ENCODE results near the gene FBXO15. TPM values are rescaled to one million over a fixed set of nuclear protein-coding genes. Genes with fewer than 3 reads are reported as not detected.

Gene FBXO15
- total RNA-seq, 1 experiment from 2014 or later = 2.2 TPM

DNA sequence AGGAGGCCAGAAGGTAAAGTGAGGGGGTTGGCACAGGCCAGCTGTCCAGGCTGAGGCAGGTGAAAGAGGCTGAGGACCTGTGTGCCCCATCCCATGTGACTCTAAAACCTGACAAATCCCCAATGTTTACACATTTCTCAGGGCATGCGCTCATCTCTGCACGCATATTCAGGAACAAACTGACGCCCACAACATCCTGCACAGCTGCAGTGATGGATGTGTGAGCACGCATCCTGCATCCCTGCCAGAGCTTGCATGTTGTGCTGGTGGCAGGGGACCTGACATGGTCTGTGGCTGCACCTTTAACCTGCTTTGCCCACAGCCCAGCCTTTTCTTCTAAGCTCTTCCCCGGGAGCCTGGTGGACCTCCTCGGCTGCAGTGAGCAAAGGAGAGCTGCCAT lies 83.1 kb downstream of the FBXO15 start:
- BruUV-seq (replicated peaks) = no TSS peak
- Histone ChIP-seq H3F3A (ENCODE audit: insufficient read depth, low read depth) (no peaks in the 10 kb centered on the region), H3K27ac (no peak overlapping the region), H3K9me2 (ENCODE audit: insufficient read depth) (no peaks in the 10 kb centered on the region), H3K4me2 (no peak overlapping the region), H3K4me1 (replicated peaks; ENCODE audit: insufficient read depth) (0 out of 2 replicates have a peak, but pooled peaks cover 6% of the 10 kb centered on the region), H4K20me1 (ENCODE audit: insufficient read depth) (no peaks in the 10 kb centered on the region), H3K4me3 (no peak overlapping the region), H2AFZ (no peak overlapping the region), H3K36me3 (ENCODE audit: low read depth) (no peaks in the 10 kb centered on the region), H3K9me3 (ENCODE audit: insufficient read depth, low read depth) (0 out of 2 replicates have a peak, but pooled peaks cover 3% of the 10 kb centered on the region), H3K79me2 (ENCODE audit: low read depth) (no peaks in the 10 kb centered on the region), H3K27me3 (ENCODE audit: insufficient read depth, low read depth) (peaks cover 32% of the 10 kb centered on the region; the same call in 1 of the 2 replicates)
- intact Hi-C loops (cut with micrococcal nuclease; ENCODE audit: unreplicated experiment) = no loop called here
- CTCF ChIA-PET = no interaction called here
- no peak for DNase-seq
- TF ChIP-seq CTCF (conservative IDR thresholded peaks at IDR 0.05) (no peak), EZH2 (IDR thresholded peaks at IDR 0.05; ENCODE audit: low read depth) (no peak)
- POLR2A ChIA-PET (ENCODE audit: unreplicated experiment) = no interaction called here

GRCh38 chr18:74063557-74063956 lies 84.1 kb downstream of the FBXO15 start:
- CTCF ChIA-PET = no interaction called here
- H3F3A ChIP-seq (ENCODE audit: insufficient read depth, low read depth) = no peaks in the 10 kb centered on the region

GRCh38 chr18:74063023-74063422 lies 84.6 kb downstream of the FBXO15 start:
- no peaks in the 10 kb centered on the region for H3K36me3 ChIP-seq (ENCODE audit: low read depth)
- no peak overlapping the region for H3K4me3 ChIP-seq
- H3K9me3 ChIP-seq (ENCODE audit: insufficient read depth, low read depth) = 0 out of 2 replicates have a peak, but pooled peaks cover 3% of the 10 kb centered on the region
- H2AFZ ChIP-seq = no peak overlapping the region
- ChIA-PET POLR2A (ENCODE audit: unreplicated experiment) (no interaction called here), CTCF (no interaction called here)
- no peak for DNase-seq
- TF ChIP-seq EZH2 (IDR thresholded peaks at IDR 0.05; ENCODE audit: low read depth) (no peak), CTCF (conservative IDR thresholded peaks at IDR 0.05) (no peak)
- no peaks in the 10 kb centered on the region for H3F3A ChIP-seq (ENCODE audit: insufficient read depth, low read depth)
- no peak overlapping the region for H3K27ac ChIP-seq
- H3K27me3 ChIP-seq (ENCODE audit: insufficient read depth, low read depth) = peaks cover 32% of the 10 kb centered on the region; the same call in 1 of the 2 replicates
- intact Hi-C loops (cut with micrococcal nuclease; ENCODE audit: unreplicated experiment) = no loop called here
- no peak overlapping the region for H3K4me2 ChIP-seq
- H4K20me1 ChIP-seq (ENCODE audit: insufficient read depth) = no peaks in the 10 kb centered on the region
- no TSS peak for BruUV-seq (replicated peaks)
- no peaks in the 10 kb centered on the region for H3K79me2 ChIP-seq (ENCODE audit: low read depth)
- H3K4me1 ChIP-seq (replicated peaks; ENCODE audit: insufficient read depth) = 0 out of 2 replicates have a peak, but pooled peaks cover 6% of the 10 kb centered on the region
- no peaks in the 10 kb centered on the region for H3K9me2 ChIP-seq (ENCODE audit: insufficient read depth)

More at GRCh38 chr18:74063557-74063956, 84.1 kb downstream of the FBXO15 start:
- Histone ChIP-seq H3K27ac (no peak overlapping the region), H2AFZ (no peak overlapping the region), H4K20me1 (ENCODE audit: insufficient read depth) (no peaks in the 10 kb centered on the region), H3K36me3 (ENCODE audit: low read depth) (no peaks in the 10 kb centered on the region), H3K4me3 (no peak overlapping the region), H3K4me1 (replicated peaks; ENCODE audit: insufficient read depth) (0 out of 2 replicates have a peak, but pooled peaks cover 6% of the 10 kb centered on the region), H3K9me2 (ENCODE audit: insufficient read depth) (no peaks in the 10 kb centered on the region), H3K9me3 (ENCODE audit: insufficient read depth, low read depth) (0 out of 2 replicates have a peak, but pooled peaks cover 3% of the 10 kb centered on the region), H3K4me2 (no peak overlapping the region), H3K27me3 (ENCODE audit: insufficient read depth, low read depth) (peaks cover 32% of the 10 kb centered on the region; the same call in 1 of the 2 replicates), H3K79me2 (ENCODE audit: low read depth) (no peaks in the 10 kb centered on the region)
- no TSS peak for BruUV-seq (replicated peaks)
- no peak for TF ChIP-seq EZH2 (IDR thresholded peaks at IDR 0.05; ENCODE audit: low read depth)
- TF ChIP-seq CTCF (conservative IDR thresholded peaks at IDR 0.05) = no peak
- intact Hi-C loops (cut with micrococcal nuclease; ENCODE audit: unreplicated experiment) = no loop called here
- POLR2A ChIA-PET (ENCODE audit: unreplicated experiment) = no interaction called here
- no peak for DNase-seq

Data from PC-9 (cell line).